HEK293T (cell line): ENCODE measurements around the gene SLC52A1.

Experiments used
- CTCF ChIA-PET: fragments of 350-600 bp; formaldehyde crosslinking; extraction: SDS; loops from one replicate; lab custom pipeline; 2021; ENCODE audit warnings: antibody characterized with exemption, inconsistent platforms; lab: Yijun Ruan, JAX
- POLR2A ChIA-PET: fragments of 350-600 bp; formaldehyde crosslinking; extraction: SDS; loops from one replicate; lab custom pipeline; 2020; ENCODE audit warnings: antibody characterized with exemption, inconsistent platforms; lab: Yijun Ruan, JAX
- DNase-seq: peaks from one replicate; pipeline ENCODE4 v3.0.0; 2012; ENCODE audit warnings: mixed read lengths; ENCODE audit errors: extremely low spot score
- ARNT ChIP-seq: fragments of 450-650 bp; IDR thresholded peaks from 2 replicates; pipeline ENCODE4 v1.6.1; 2017; ENCODE audit warnings: mild to moderate bottlenecking
- BHLHE40 ChIP-seq: fragments of 450-650 bp; IDR thresholded peaks from 2 replicates; pipeline ENCODE4 v1.6.1; 2016; ENCODE audit warnings: mild to moderate bottlenecking, moderate library complexity, borderline replicate concordance
- CTBP1 ChIP-seq: fragments of 450-650 bp; IDR thresholded peaks from 2 replicates; pipeline ENCODE4 v1.6.1; 2016; ENCODE audit warnings: borderline replicate concordance
- ELF4 ChIP-seq: fragments of 450-650 bp; IDR thresholded peaks from 2 replicates; pipeline ENCODE4 v1.6.1; 2017; ENCODE audit warnings: antibody characterized with exemption
- FOXA1 ChIP-seq: fragments of 450-650 bp; IDR thresholded peaks from 2 replicates; pipeline ENCODE4 v1.6.1; 2016; ENCODE audit warnings: mild to moderate bottlenecking
- FOXK2 ChIP-seq: fragments of 450-650 bp; IDR thresholded peaks from 2 replicates; pipeline ENCODE4 v1.6.1; 2016; ENCODE audit warnings: mild to moderate bottlenecking
- FOXM1 ChIP-seq: fragments of 450-650 bp; IDR thresholded peaks from 2 replicates; pipeline ENCODE4 v1.6.1; 2017; ENCODE audit warnings: mild to moderate bottlenecking, borderline replicate concordance
- HDGF ChIP-seq: fragments of 450-650 bp; IDR thresholded peaks from 2 replicates; pipeline ENCODE4 v1.6.1; 2017; ENCODE audit warnings: antibody characterized with exemption, borderline replicate concordance
- L3MBTL2 ChIP-seq: fragments of 450-650 bp; conservative IDR thresholded peaks from 2 replicates; pipeline ENCODE4 v1.6.1; 2016; ENCODE audit warnings: mild to moderate bottlenecking
- LEF1 ChIP-seq: fragments of 450-650 bp; IDR thresholded peaks from 2 replicates; pipeline ENCODE4 v1.6.1; 2017; ENCODE audit warnings: mild to moderate bottlenecking, borderline replicate concordance
- NFRKB ChIP-seq: fragments of 450-650 bp; IDR thresholded peaks from 2 replicates; pipeline ENCODE4 v1.6.1; 2016; ENCODE audit warnings: mild to moderate bottlenecking, moderate library complexity
- SP1 ChIP-seq: fragments of 450-650 bp; IDR thresholded peaks from 2 replicates; pipeline ENCODE4 v1.6.1; 2017
- SUZ12 ChIP-seq: fragments of 450-650 bp; IDR thresholded peaks from 2 replicates; pipeline ENCODE4 v1.6.1; 2016; ENCODE audit warnings: mild to moderate bottlenecking
- TARDBP ChIP-seq: fragments of 450-650 bp; IDR thresholded peaks from 2 replicates; pipeline ENCODE4 v1.6.1; 2016
- ZNF384 ChIP-seq: fragments of 450-650 bp; IDR thresholded peaks from 2 replicates; pipeline ENCODE4 v1.6.1; 2016
- TF ChIP-seq, protein P1 (sequence below): fragments of 450-650 bp; IDR thresholded peaks from 2 replicates; pipeline ENCODE4 v1.6.1; 2016

The SLC52A1 gene

GRCh38 chr17:5069724-5070123 lies 34.5 kb upstream of the SLC52A1 start:
- TF ChIP-seq TARDBP (no peak), HDGF (no peak), LEF1 (no peak), CTBP1 (no peak), SP1 (no peak), NFRKB (no peak), ARNT (no peak), BHLHE40 (no peak), SUZ12 (no peak), ZNF384 (no peak), L3MBTL2 (no peak), FOXA1 (no peak)
- TF ChIP-seq, protein P1, sequence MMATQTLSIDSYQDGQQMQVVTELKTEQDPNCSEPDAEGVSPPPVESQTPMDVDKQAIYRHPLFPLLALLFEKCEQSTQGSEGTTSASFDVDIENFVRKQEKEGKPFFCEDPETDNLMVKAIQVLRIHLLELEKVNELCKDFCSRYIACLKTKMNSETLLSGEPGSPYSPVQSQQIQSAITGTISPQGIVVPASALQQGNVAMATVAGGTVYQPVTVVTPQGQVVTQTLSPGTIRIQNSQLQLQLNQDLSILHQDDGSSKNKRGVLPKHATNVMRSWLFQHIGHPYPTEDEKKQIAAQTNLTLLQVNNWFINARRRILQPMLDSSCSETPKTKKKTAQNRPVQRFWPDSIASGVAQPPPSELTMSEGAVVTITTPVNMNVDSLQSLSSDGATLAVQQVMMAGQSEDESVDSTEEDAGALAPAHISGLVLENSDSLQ = no peak
- POLR2A ChIA-PET = no interaction called here
- DNase-seq = no peak
- CTCF ChIA-PET = no interaction called here

DNA sequence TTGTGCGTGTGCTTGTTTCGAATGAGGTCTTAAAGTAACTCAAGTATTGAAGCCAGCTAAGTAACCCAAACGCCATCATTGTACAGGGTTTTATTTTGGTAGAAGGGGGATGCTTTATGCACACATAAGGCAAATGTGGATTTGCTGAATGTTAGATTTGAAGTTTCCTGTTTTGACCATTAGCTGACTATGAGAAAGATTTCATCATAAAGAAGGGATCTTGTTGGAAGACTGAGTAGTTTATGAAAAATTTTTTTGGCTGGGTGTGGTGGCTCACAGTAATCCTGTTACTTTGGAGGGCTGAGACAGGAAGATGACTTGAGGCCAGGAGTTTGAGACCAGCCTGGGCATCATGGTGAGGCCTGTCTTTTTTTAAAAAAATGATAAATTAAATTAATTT lies 33.0 kb upstream of the SLC52A1 start:
- POLR2A ChIA-PET = no interaction called here
- CTCF ChIA-PET = no interaction called here
- TF ChIP-seq ELF4 = no peak
- no peak for TF ChIP-seq BHLHE40
- no peak for DNase-seq

DNA sequence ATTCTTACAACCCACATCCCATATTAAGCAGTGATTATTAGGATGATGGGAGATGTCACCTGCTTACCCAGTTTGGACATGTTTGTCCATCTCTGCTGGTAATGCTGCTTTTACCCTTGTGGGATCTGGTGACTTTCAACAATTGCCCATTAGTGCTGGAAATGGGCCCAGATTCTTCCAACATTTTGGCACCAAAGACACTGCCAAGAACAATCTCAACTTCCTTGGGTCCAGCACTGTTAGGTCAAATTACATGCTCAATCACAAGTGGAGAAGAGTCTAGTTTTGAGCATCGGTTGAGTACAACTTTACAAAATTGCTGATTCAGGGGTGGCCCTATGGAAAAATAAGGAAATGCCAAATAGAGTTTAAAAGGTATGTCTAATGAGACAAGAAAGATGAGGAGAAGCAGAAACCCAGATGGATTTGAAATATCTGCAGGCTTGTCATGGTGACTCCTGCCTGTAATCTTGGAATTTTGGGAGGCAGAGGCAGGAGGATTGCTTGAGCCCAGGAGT lies 30.1 kb upstream of the SLC52A1 start:
- no peak for DNase-seq
- ChIA-PET POLR2A (no interaction called here), CTCF (no interaction called here)
- TF ChIP-seq CTBP1 = no peak
- TF ChIP-seq ZNF384 = no peak
- TF ChIP-seq HDGF = no peak
- TF ChIP-seq BHLHE40 = no peak
- no peak for TF ChIP-seq FOXM1
- TF ChIP-seq, protein P1 = no peak
- no peak for TF ChIP-seq FOXA1
- no peak for TF ChIP-seq ELF4
- no peak for TF ChIP-seq SUZ12
- no peak for TF ChIP-seq LEF1
- no peak for TF ChIP-seq NFRKB
- no peak for TF ChIP-seq L3MBTL2
- TF ChIP-seq ARNT = no peak
- no peak for TF ChIP-seq SP1
- no peak for TF ChIP-seq FOXK2

GRCh38 chr17:5055543-5055942 lies 20.3 kb upstream of the SLC52A1 start:
- no peak for DNase-seq
- TF ChIP-seq HDGF (no peak), ELF4 (no peak), FOXM1 (no peak), L3MBTL2 (no peak), LEF1 (no peak), FOXA1 (no peak), ZNF384 (no peak), SUZ12 (no peak), CTBP1 (no peak), SP1 (no peak), FOXK2 (no peak), TARDBP (no peak), ARNT (no peak), BHLHE40 (no peak), NFRKB (no peak)
- TF ChIP-seq, protein P1 = no peak
- ChIA-PET POLR2A (no interaction called here), CTCF (no interaction called here)

- POLR2A ChIA-PET = no interaction called here
- no peak for TF ChIP-seq ARNT
- TF ChIP-seq SUZ12 = no peak
- TF ChIP-seq ELF4 = no peak
- no peak for TF ChIP-seq FOXK2
- no peak for TF ChIP-seq NFRKB
- no peak for TF ChIP-seq FOXA1
- DNase-seq = no peak
- CTCF ChIA-PET = interaction anchor here (0.6 kb wide), 1 partner anchor 31 kb away, joined by 3 read pairs; no protein-coding TSS in a partner anchor
Observed at GRCh38 chr17:5050278-5050677, 15.1 kb upstream of the SLC52A1 start.

- CTCF ChIA-PET = interaction anchor here (1.3 kb wide), 1 partner anchor 62 kb away, joined by 3 read pairs; the partner anchor contains the start of gene CAMTA2
- DNase-seq = no peak
- TF ChIP-seq TARDBP = no peak
- TF ChIP-seq BHLHE40 = no peak
- no peak for TF ChIP-seq SP1
- no peak for TF ChIP-seq NFRKB
- no peak for TF ChIP-seq HDGF
- no peak for TF ChIP-seq ZNF384
- no peak for TF ChIP-seq L3MBTL2
- TF ChIP-seq FOXK2 = no peak
- TF ChIP-seq, protein P1 = no peak
- TF ChIP-seq ELF4 = no peak
- TF ChIP-seq FOXM1 = no peak
- no peak for TF ChIP-seq LEF1
- no peak for TF ChIP-seq CTBP1
- no peak for TF ChIP-seq SUZ12
- POLR2A ChIA-PET = no interaction called here
Observed at GRCh38 chr17:5049314-5049841, 14.2 kb upstream of the SLC52A1 start.
